ENCODE results near the gene NMRK2.
A peak's percentile ranks its signal among the peaks of the same experiment; 100 is the strongest.

NMRK2 gene

DNA sequence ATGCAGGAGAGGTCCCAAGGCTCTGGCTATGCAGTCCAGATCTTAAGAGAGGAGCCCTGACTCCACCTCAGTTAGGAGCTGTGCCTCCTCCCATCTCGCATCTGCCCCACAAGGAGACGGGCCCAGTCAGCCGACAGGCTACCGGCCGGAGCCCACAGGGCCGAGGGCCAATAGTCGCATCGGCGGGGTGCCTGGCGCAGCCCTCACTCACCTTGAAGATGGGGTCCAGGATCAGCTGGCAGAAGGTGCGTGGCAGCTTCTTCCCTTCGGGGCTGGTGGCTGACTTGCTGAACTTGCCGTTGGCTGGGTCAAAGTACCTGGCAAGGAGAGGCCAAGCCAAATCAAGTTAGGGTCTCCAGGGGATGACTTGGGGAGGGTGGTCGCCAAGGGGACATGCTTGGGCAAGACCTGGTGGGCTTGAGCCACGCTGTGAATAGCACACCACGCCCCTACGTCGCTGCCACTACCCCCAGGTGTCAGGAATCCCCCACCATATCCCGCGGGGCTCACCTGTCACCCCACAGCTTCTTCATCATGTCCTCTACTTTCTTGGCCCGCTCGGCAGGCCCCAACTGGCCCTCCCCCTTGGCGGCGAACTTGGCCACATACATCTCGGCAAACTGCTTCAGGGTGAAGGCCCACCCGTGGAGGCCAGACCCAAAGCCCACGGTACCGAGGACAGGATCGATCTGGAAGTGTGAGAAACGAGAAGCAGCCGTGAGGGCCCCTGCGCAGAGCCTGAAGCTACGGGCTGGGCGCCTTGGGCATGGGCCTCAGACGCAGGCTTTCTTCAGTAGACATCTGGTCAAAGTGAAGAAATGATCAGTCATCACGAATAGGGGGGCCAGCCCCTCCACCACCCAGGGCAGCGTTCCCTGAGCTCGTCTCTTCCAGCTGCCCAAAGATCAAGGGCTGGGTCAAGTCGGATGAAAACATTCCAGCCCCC, 49.1 kb downstream of the NMRK2 start:
- DNase-seq (ENCODE audit: low read depth) = no peak

- no peak for DNase-seq (ENCODE audit: low read depth)
Measured at GRCh38 chr19:3982701-3983541, 50.1 kb downstream of the NMRK2 start.

- DNase-seq (ENCODE audit: low read depth) = no peak
Measured at GRCh38 chr19:3983542-3983914, 50.7 kb downstream of the NMRK2 start.

DNA sequence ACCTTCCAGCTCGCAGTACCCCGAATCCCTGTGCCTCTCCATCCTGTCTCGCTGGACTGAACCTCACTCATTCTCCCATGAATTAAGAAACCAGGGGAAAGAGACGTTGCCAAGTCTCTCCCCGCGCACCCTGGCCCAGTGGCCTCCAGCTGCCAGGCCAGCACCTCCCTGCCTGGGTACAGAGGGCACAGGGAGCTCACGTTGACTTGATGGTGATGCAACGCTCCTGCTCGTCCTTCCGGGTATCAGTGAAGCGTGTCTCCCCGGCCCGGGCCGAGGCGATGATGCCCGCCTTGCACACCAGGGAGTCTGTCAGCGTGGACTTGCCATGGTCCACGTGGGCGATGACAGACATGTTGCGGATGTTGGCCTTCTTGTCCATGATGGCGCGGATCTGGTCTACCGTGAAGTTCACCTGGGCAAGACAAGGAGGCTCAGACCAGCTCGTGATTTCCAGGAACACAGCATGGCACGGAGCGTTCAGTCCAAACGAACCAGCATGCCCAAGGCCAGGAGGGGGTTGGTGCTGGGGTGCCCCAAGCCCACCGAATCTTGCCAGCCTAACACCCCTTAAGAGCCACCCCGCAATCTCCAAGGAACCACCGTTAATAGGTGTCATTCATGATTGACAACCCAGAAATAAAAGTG, 51.2 kb downstream of the NMRK2 start:
- DNase-seq (ENCODE audit: low read depth) = no peak

DNA sequence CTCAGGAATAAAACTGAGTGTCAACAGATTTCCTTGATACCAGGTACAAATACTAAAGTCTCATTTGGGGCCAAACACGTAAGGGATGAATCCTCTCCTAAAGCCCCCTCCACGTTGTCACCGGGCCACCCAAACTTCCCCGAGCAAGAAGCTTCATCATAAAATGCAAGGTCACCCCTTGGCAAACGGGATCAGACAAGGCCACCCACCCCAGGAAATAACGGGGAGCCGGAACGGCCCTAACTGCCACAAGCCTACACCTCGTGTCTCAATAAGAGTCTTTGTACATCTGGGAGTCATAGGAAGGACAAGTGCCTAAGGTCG, 51.7 kb downstream of the NMRK2 start:
- no peak for DNase-seq (ENCODE audit: low read depth)

DNA sequence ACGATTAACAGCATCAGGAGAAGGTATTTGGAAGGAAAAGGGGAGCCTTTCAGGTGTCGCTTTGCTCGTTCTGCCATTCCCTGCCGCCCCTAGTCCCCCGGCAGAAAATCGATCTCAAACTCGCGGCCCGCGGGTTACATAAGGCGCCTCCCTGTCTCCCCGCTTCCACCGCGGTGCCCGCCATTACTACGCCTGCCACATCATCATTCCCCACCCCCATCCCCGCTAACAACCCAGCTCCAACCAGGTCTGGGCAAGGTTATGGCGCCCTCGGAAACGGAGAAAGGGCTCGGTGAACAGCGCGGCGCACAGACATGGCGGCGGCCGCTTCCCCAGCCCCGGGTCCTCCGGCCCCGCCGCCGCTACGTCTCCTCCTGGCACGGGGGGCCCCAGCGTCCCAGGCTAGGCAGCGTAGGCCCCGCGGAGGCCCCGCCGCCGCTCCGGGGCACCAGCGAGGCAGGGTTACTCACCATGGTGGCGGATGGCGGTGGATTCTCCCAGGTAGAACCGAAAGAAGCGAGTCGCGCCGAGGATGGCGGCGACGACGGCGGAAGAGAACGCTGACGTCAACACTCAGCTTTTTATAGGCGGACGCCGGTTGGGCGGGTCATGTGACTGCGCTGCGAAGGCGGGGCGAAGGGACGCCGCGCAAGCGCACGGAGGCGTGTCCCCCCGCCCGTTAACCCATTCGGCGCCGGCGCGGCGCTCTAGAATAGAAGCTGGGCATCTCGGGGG, 52.2 kb downstream of the NMRK2 start, which contains the start of gene EEF2:
EEF2 (minus strand) TSS at position 556 of the 735 bp plus-strand sequence; CDS start at position 473, 83 bp downstream.
- peak; percentile 86 for DNase-seq (ENCODE audit: low read depth)

DNA sequence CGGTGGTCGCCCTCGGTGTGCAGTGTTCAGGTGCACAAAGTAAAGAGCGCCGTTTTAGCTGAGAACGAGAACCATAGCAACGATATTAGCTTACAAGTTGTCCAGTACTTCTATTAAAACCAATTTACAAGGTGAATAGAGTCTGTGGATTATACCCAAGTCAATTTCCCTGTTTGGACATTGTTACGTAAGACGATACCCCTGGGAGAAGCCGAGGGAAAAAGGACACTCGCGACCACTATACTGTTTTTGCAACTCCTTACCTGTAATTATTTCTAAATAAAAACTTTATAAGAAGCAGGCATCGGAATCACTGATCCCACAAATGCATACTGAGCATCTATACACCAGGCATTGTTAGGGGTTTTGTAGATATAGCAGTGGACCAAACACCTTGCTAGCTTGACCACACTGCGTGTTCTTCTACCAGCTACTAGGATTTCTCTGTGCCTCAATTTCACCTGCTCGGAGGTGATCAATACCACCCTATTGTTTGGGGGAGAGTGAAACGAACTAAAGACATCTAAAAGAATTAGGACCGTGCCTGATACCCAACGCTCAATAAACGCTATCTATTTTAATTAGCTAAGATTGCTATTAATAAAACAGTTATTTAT, 52.9 kb downstream of the NMRK2 start:
- DNase-seq (ENCODE audit: low read depth) = no peak

- DNase-seq (ENCODE audit: low read depth) = peak; percentile 51
Measured at GRCh38 chr19:3986260-3987041, 53.6 kb downstream of the NMRK2 start.

- peak; percentile 82 for DNase-seq (ENCODE audit: low read depth)
Measured at GRCh38 chr19:3987619-3988371, 54.9 kb downstream of the NMRK2 start.

DNA sequence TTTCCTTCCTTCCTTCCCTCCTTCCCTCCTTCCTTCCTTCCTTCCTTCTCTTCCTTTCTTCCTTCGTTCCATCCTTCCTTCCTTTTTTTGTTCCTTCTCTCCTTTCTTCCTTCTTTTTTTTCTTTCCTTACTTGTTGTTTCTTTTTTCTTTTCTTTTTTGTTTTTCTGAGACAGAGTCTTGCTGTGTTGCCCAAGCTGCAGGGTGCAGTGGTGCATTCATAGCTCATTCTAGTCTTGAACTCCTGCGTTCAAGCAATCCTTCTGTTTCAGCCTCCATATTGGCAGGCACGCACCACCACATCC, 57.9 kb downstream of the NMRK2 start:
- no peak for DNase-seq (ENCODE audit: low read depth)

Measured in activated gamma-delta T cell treated with anti-CD3 and anti-CD28 coated beads, Interleukin-2, amount 50 U/mL, for 16 hours (primary cell).